Measurements from ENCODE around the gene MPZL2.
A peak's percentile ranks its signal among the peaks of the same experiment; 100 is the strongest.

The MPZL2 gene

GRCh38 chr11:118251858-118252652, 12.0 kb downstream of the MPZL2 start, which contains the start of gene MPZL3:
Gene MPZL3, minus strand, starts transcription at chr11:118252365. Its CDS starts 71 bp downstream, at chr11:118252294.
- DNase-seq: peak; percentile 38 to 87 (median 67)
- intact Hi-C loops (cut with DNase I): no loop called here

- no peak for DNase-seq
- intact Hi-C loops (cut with DNase I): no loop called here
Measured at GRCh38 chr11:118247041-118247440, 17.1 kb downstream of the MPZL2 start.

GRCh38 chr11:118245936-118246562, 18.0 kb downstream of the MPZL2 start:
- no peak for DNase-seq
- intact Hi-C loops (cut with DNase I): no loop called here

- no peak for DNase-seq
Measured at GRCh38 chr11:118243993-118244762, 19.9 kb downstream of the MPZL2 start.

GRCh38 chr11:118243161-118243560, 20.9 kb downstream of the MPZL2 start:
- intact Hi-C loops (cut with DNase I): no loop called here
- no peak for DNase-seq

More at GRCh38 chr11:118243993-118244762, 19.9 kb downstream of the MPZL2 start:
- intact Hi-C loops (cut with DNase I): no loop called here

GRCh38 chr11:118241764-118242098, 22.4 kb downstream of the MPZL2 start:
- intact Hi-C loops (cut with DNase I): no loop called here
- no peak for DNase-seq

- peak in 30 of 42 donors; percentile 11 to 84 (median 44) for DNase-seq
- intact Hi-C loops (cut with DNase I): no loop called here
Measured at GRCh38 chr11:118240999-118241763, 22.9 kb downstream of the MPZL2 start.

GRCh38 chr11:118239509-118240205, 24.4 kb downstream of the MPZL2 start:
- intact Hi-C loops (cut with DNase I): no loop called here
- no peak for DNase-seq

- DNase-seq: no peak
- intact Hi-C loops (cut with DNase I): no loop called here
Measured at GRCh38 chr11:118238929-118239328, 25.2 kb downstream of the MPZL2 start.

- no peak for DNase-seq
- intact Hi-C loops (cut with DNase I): no loop called here
Measured at GRCh38 chr11:118238421-118238820, 25.7 kb downstream of the MPZL2 start.

GRCh38 chr11:118236170-118236569, 27.9 kb downstream of the MPZL2 start:
- DNase-seq: no peak
- intact Hi-C loops (cut with DNase I): no loop called here

GRCh38 chr11:118234833-118235232, 29.3 kb downstream of the MPZL2 start:
- intact Hi-C loops (cut with DNase I): no loop called here
- DNase-seq: no peak

GRCh38 chr11:118233850-118234249, 30.2 kb downstream of the MPZL2 start:
- intact Hi-C loops (cut with DNase I): no loop called here
- DNase-seq: no peak

GRCh38 chr11:118233377-118233776, 30.7 kb downstream of the MPZL2 start:
- DNase-seq: no peak
- intact Hi-C loops (cut with DNase I): no loop called here

- no peak for DNase-seq
- intact Hi-C loops (cut with DNase I): no loop called here
Measured at GRCh38 chr11:118232659-118233058, 31.4 kb downstream of the MPZL2 start.

- intact Hi-C loops (cut with DNase I): no loop called here
- DNase-seq: no peak
Measured at GRCh38 chr11:118231461-118231860, 32.6 kb downstream of the MPZL2 start.

- intact Hi-C loops (cut with DNase I): no loop called here
- no peak for DNase-seq
Measured at GRCh38 chr11:118230088-118230487, 34.0 kb downstream of the MPZL2 start.

- intact Hi-C loops (cut with DNase I): no loop called here
Measured at GRCh38 chr11:118229274-118229847, 34.7 kb downstream of the MPZL2 start.

More at GRCh38 chr11:118229274-118229847, 34.7 kb downstream of the MPZL2 start:
- no peak for DNase-seq
